PC-3 (cell line): Measurements from ENCODE around the gene MYO10.

Source experiments
- CTCF ChIP-seq: fragments of 300-600 bp; sonication (generic); conservative IDR thresholded peaks from 2 replicates; pipeline ENCODE4 v1.5.1; 2017; ENCODE audit warnings: antibody characterized with exemption, low read depth, mild to moderate bottlenecking, low read length
- EZH2phosphoT487 ChIP-seq: fragments of 300-600 bp; sonication (generic); IDR thresholded peaks from 2 replicates; pipeline ENCODE4 v1.6.1; 2018; ENCODE audit warnings: mild to moderate bottlenecking, antibody characterized with exemption, low read length, borderline replicate concordance

- TF ChIP-seq CTCF (no peak), EZH2phosphoT487 (no peak)
These were observed 28.8 kb downstream of the MYO10 start for GRCh38 chr5:16907270-16907669.
